Natural killer cell (primary cell): Measurements from ENCODE around the gene LAGE3. TPM values are rescaled to one million over a fixed set of nuclear protein-coding genes. Genes with fewer than 3 reads are reported as not detected.

Experiments used
- ATAC-seq, 3 donors: fragments of 150-1000 bp in 2 of 3; fragments of 200-7000 bp in 1 of 3; cut with Tn5 transposase; 1 replicate in 1 of 3; 2 replicates in 2 of 3; pipeline ENCODE4 v1.10.0; 2021; ENCODE audit warnings: mild to moderate bottlenecking in 2 of 3, moderate library complexity in 2 of 3
- DNase-seq, 2 donors: peaks; one replicate each; pipeline versions ENCODE4 v3.0.0 to v3.0.0-alpha.2; 2013 to 2021; ENCODE audit warnings: mixed read lengths in 1 of 2
- H3K27ac ChIP-seq: one replicate; pipeline ENCODE4 v1.5.1; 2013; ENCODE audit warnings: mild to moderate bottlenecking, low read length
- H3K27me3 ChIP-seq: one replicate; pipeline ENCODE4 v1.6.1; 2013; ENCODE audit warnings: low read length; ENCODE audit not compliant: control insufficient read depth, insufficient read depth
- H3K36me3 ChIP-seq: one replicate; pipeline ENCODE4 v1.6.1; 2013; ENCODE audit warnings: low read length; ENCODE audit not compliant: control insufficient read depth, insufficient read depth
- H3K4me1 ChIP-seq: one replicate; pipeline ENCODE4 v1.6.1; 2013; ENCODE audit warnings: low read length; ENCODE audit not compliant: control insufficient read depth, insufficient read depth
- H3K4me3 ChIP-seq: one replicate; pipeline ENCODE4 v1.5.1; 2013; ENCODE audit warnings: low read length
- H3K9me3 ChIP-seq: one replicate; pipeline ENCODE4 v1.6.1; 2013; ENCODE audit warnings: low read length; ENCODE audit not compliant: control insufficient read depth, insufficient read depth
- H3K27ac Mint-ChIP-seq, 2 donors: one replicate each; pipeline ENCODE4 v1.8.0; 2022; ENCODE audit warnings: mild to moderate bottlenecking in 2 of 2, mixed read lengths in 2 of 2, moderate library complexity in 1 of 2
- H3K27me3 Mint-ChIP-seq, 2 donors: one replicate each; pipeline ENCODE4 v1.8.0; 2022; ENCODE audit warnings: low read depth in 2 of 2, mixed read lengths in 2 of 2
- H3K36me3 Mint-ChIP-seq: one replicate; pipeline ENCODE4 v1.8.0; 2022; ENCODE audit warnings: mixed read lengths
- H3K4me1 Mint-ChIP-seq, 2 donors: one replicate each; pipeline ENCODE4 v1.8.0; 2022; ENCODE audit warnings: mixed read lengths in 2 of 2
- H3K4me3 Mint-ChIP-seq: one replicate; pipeline ENCODE4 v1.8.0; 2022; ENCODE audit warnings: mild to moderate bottlenecking, moderate library complexity, mixed read lengths
- H3K9me3 Mint-ChIP-seq, 2 donors: one replicate each; pipeline ENCODE4 v1.8.0; 2022; ENCODE audit warnings: mixed read lengths in 2 of 2
- WGBS: methylation state at CpG from one replicate; pipeline ENCODE4 v1.1.7; 2013; ENCODE audit warnings: missing lambda C conversion rate; ENCODE audit not compliant: insufficient coverage; 5-methylcytosine and 5-hydroxymethylcytosine counted together
- intact Hi-C: fragments of 100-400 bp; cut with micrococcal nuclease; formaldehyde crosslinking; loops from one replicate; pipeline ENCODE4 v1.14.2; 2022
- total RNA-seq, 4 donors: library from RNA; stranded (reverse); fragments of 120-200 nt in 1 of 4; gene quantifications; one replicate each; pipeline versions ENCODE4 v1.2.3 to v1.2.4, GENCODE V29; 2013 to 2022
- TF ChIP-seq, protein P1 (sequence below): fragments of 200-600 bp; IDR thresholded peaks from one replicate; pipeline ENCODE4 v1.8.0; 2022; ENCODE audit warnings: antibody characterized with exemption

Gene LAGE3
- total RNA-seq, 3 donors from 2014 or later (not counting 1 experiment from before 2014, with no cell fraction given), result 10.8 to 12.5 (median 10.9) TPM

DNA sequence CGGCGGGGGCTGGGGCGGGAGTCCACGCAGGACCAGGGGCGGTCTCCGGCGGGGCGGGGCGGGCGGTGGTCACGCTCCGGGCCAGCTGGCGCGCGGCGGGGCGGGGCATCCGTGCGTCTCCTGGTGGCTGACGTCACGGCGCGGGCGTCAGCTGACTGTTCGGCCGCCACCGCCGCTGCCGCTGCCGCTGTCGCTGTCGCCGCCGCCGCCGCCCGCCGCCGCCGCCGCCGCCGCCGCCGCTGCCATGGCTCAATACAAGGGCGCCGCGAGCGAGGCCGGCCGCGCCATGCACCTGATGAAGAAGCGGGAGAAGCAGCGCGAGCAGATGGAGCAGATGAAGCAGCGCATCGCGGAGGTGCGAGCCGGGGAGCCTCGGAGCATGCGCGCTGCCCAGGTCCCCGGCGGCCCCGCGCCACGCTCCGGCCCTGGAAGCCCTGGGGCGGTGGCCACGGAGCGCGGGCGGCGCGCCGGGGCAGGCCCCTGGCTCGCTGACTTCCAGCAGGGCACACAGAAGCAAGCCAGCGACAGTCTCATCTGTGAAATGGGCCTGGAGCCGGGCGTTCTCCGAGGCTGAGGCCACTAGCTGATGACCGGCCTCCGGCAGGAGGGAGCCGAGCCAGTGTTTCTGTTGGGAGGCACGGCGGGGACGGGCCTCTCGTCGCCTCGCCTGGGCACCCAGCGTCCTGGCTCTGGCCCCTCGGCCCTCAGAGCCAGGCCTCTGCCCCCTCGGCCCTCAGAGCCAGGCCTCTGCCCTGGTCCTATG lies 34.9 kb downstream of the LAGE3 start, which contains the start of gene FAM50A:
FAM50A (plus strand) TSS at position 150 of the 763 bp plus-strand sequence; CDS start at position 245, 95 bp downstream.
- peak; percentile 92 to 93 (median 93) for ATAC-seq
- Mint-ChIP-seq H3K27me3 (no peaks in the 10 kb centered on the region), H3K4me3 (peak within 1 kb of the TSS; percentile 67), H3K36me3 (no peaks in the 10 kb centered on the region), H3K27ac (peak within 1 kb of the TSS; percentile 76 to 93), H3K9me3 (no peaks in the 10 kb centered on the region), H3K4me1 (peaks cover 0 to 8% of the 10 kb centered on the region in 2 donors)
- TF ChIP-seq, protein P1, sequence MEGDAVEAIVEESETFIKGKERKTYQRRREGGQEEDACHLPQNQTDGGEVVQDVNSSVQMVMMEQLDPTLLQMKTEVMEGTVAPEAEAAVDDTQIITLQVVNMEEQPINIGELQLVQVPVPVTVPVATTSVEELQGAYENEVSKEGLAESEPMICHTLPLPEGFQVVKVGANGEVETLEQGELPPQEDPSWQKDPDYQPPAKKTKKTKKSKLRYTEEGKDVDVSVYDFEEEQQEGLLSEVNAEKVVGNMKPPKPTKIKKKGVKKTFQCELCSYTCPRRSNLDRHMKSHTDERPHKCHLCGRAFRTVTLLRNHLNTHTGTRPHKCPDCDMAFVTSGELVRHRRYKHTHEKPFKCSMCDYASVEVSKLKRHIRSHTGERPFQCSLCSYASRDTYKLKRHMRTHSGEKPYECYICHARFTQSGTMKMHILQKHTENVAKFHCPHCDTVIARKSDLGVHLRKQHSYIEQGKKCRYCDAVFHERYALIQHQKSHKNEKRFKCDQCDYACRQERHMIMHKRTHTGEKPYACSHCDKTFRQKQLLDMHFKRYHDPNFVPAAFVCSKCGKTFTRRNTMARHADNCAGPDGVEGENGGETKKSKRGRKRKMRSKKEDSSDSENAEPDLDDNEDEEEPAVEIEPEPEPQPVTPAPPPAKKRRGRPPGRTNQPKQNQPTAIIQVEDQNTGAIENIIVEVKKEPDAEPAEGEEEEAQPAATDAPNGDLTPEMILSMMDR, result no peak
- H3K9me3 ChIP-seq, result no peaks in the 10 kb centered on the region
- peak within 1 kb of the TSS; percentile 56 for H3K4me3 ChIP-seq
- H3K27ac ChIP-seq, result peak within 1 kb of the TSS; percentile 77
- intact Hi-C loops, result loop anchor here (5.0 kb wide), 1 partner anchor 47 kb away; the partner anchor contains the start of gene RPL10
- peaks cover 28% of the 10 kb centered on the region for H3K4me1 ChIP-seq
- peaks cover 21% of the 10 kb centered on the region for H3K36me3 ChIP-seq
- DNase-seq, result peak; percentile 74 to 84
- H3K27me3 ChIP-seq, result no peaks in the 10 kb centered on the region
- WGBS, result 3% methylated on average over 94 of the region's 94 CpGs

DNA sequence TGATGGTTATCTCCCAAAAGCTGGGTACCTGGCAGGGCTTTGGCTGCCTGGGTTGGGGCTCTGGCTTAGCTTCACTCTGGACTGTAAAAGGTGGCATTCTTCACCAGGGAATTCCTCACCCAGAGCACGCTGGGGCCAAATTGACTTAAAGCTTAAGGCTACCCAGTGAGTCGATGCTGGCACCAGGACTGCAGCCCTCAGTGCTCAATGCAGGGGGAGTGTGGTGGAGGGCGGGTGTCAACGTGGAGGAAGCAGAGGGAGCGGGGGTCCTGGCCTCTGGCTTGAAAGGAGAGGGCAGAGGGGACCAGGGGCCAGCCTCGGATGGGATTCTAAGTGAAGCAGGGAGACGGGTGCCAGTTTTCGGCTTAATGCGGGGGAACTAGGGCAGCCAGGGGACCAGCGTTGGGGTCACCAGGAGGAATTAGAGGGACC lies 35.6 kb downstream of the LAGE3 start:
- no peaks in the 10 kb centered on the region for H3K27me3 ChIP-seq
- peak overlapping the region; percentile 67 for H3K4me3 Mint-ChIP-seq
- H3K4me1 ChIP-seq, result peaks cover 33% of the 10 kb centered on the region
- peak overlapping the region; percentile 22 for H3K4me3 ChIP-seq
- H3K27ac Mint-ChIP-seq, result peak overlapping the region; percentile 76 to 93
- H3K9me3 Mint-ChIP-seq, result no peaks in the 10 kb centered on the region
- 24% methylated on average over 10 of the region's 10 CpGs for WGBS
- H3K27ac ChIP-seq, result peak overlapping the region; percentile 77
- no peaks in the 10 kb centered on the region for H3K9me3 ChIP-seq
- intact Hi-C loops, result loop anchor here (5.0 kb wide), 1 partner anchor 46 kb away; the partner anchor contains the start of gene RPL10
- H3K36me3 ChIP-seq, result peaks cover 15% of the 10 kb centered on the region
- TF ChIP-seq, protein P1, result no peak
- peaks cover 0 to 8% of the 10 kb centered on the region in 2 donors for H3K4me1 Mint-ChIP-seq
- no peaks in the 10 kb centered on the region for H3K36me3 Mint-ChIP-seq
- DNase-seq, result peak in 1 of 2 donors; percentile 15
- H3K27me3 Mint-ChIP-seq, result no peaks in the 10 kb centered on the region
- peak in 2 of 3 donors; percentile 3 to 28 for ATAC-seq

DNA sequence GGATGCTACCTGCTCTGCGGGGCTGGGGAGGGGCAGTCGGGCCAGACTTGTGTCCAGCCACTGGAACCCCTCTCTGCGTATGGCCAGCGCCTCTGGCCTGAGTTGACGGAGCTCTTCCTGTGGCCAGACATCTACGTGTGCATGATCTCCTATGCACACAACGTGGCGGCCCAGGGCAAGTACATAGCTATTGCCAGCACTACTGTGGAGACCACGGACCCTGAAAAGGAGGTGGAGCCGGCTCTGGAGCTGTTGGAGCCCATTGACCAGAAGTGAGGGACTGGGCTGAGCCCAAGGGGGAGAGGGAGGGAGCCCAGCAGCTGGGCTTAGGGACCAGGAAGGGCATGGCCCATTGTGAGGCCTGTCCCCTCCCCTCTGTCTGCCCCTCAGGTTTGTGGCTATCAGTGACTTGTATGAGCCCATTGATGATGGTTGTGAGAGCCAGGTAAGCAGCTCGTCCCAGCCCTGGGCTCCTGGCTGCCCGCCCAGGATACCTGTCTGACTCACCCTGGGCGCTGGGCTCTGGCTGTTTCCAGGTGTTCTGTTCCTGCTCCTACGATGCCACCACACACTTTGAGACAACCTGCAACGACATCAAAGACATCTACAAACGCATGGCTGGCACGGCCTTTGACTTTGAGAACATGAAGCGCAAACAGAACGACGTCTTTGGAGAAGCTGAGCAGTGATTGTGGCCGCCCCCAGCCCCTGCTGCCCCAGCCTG lies 36.9 kb downstream of the LAGE3 start:
- no peak overlapping the region for H3K27ac ChIP-seq

More for the DNA sequence above, 36.9 kb downstream of the LAGE3 start:
- WGBS, result 89% methylated on average over 21 of the region's 21 CpGs
- Histone ChIP-seq H3K36me3 (peaks cover 12% of the 10 kb centered on the region), H3K4me3 (no peak overlapping the region), H3K4me1 (peaks cover 43% of the 10 kb centered on the region), H3K27me3 (no peaks in the 10 kb centered on the region), H3K9me3 (no peaks in the 10 kb centered on the region)
- peaks cover 0 to 18% of the 10 kb centered on the region in 2 donors for H3K4me1 Mint-ChIP-seq
- H3K27me3 Mint-ChIP-seq, result no peaks in the 10 kb centered on the region
- DNase-seq, result no peak
- H3K36me3 Mint-ChIP-seq, result no peaks in the 10 kb centered on the region
- no peak overlapping the region for H3K4me3 Mint-ChIP-seq
- TF ChIP-seq, protein P1, result no peak
- no peak overlapping the region for H3K27ac Mint-ChIP-seq
- ATAC-seq, result no peak
- H3K9me3 Mint-ChIP-seq, result no peaks in the 10 kb centered on the region
- intact Hi-C loops, result loop anchor here (5.0 kb wide), 1 partner anchor 45 kb away; the partner anchor contains the start of gene RPL10
